ENCODE measurements around the gene CPLX1.
A peak's percentile ranks its signal among the peaks of the same experiment; 100 is the strongest.

CPLX1 gene

GRCh38 chr4:795726-796119 lies 30.2 kb downstream of the CPLX1 start:
- FAIRE-seq = no peak
- TF ChIP-seq PAX5 (IDR thresholded peaks at IDR 0.05; ENCODE audit: insufficient read depth, low read length, severe bottlenecking) (no peak), TAF1 (IDR thresholded peaks at IDR 0.05; ENCODE audit: low read depth, low read length) (no peak), POLR2AphosphoS5 (IDR thresholded peaks at IDR 0.05; ENCODE audit: low read depth, low read length) (no peak), POU2F2 (IDR thresholded peaks at IDR 0.05; ENCODE audit: low read depth, low read length) (no peak), SPI1 (IDR thresholded peaks at IDR 0.05; ENCODE audit: low read depth, low read length) (no peak), POLR2A (IDR thresholded peaks at IDR 0.05; ENCODE audit: low read depth, low read length) (no peak)
- DNase-seq (ENCODE audit: insufficient read length, low spot score) = no peak

- TF ChIP-seq POLR2AphosphoS5 (IDR thresholded peaks at IDR 0.05; ENCODE audit: low read depth, low read length) (no peak), TAF1 (IDR thresholded peaks at IDR 0.05; ENCODE audit: low read depth, low read length) (no peak), PAX5 (IDR thresholded peaks at IDR 0.05; ENCODE audit: insufficient read depth, low read length, severe bottlenecking) (no peak), POU2F2 (IDR thresholded peaks at IDR 0.05; ENCODE audit: low read depth, low read length) (no peak)
These were observed 30.8 kb downstream of the CPLX1 start for GRCh38 chr4:794900-795725.

GRCh38 chr4:793941-794621 lies 31.8 kb downstream of the CPLX1 start:
- no peak for DNase-seq (ENCODE audit: insufficient read length, low spot score)
- TF ChIP-seq TAF1 (IDR thresholded peaks at IDR 0.05; ENCODE audit: low read depth, low read length) (no peak), POLR2AphosphoS5 (IDR thresholded peaks at IDR 0.05; ENCODE audit: low read depth, low read length) (no peak), PAX5 (IDR thresholded peaks at IDR 0.05; ENCODE audit: insufficient read depth, low read length, severe bottlenecking) (no peak), POU2F2 (IDR thresholded peaks at IDR 0.05; ENCODE audit: low read depth, low read length) (no peak), SPI1 (IDR thresholded peaks at IDR 0.05; ENCODE audit: low read depth, low read length) (no peak), POLR2A (IDR thresholded peaks at IDR 0.05; ENCODE audit: low read depth, low read length) (no peak)
- peak; percentile 93 for FAIRE-seq

More at GRCh38 chr4:794900-795725, 30.8 kb downstream of the CPLX1 start:
- DNase-seq (ENCODE audit: insufficient read length, low spot score) (no peak), FAIRE-seq (no peak)

GRCh38 chr4:793093-793861 lies 32.7 kb downstream of the CPLX1 start:
- DNase-seq (ENCODE audit: insufficient read length, low spot score) = no peak
- FAIRE-seq = no peak
- TF ChIP-seq SPI1 (IDR thresholded peaks at IDR 0.05; ENCODE audit: low read depth, low read length) (no peak), POU2F2 (IDR thresholded peaks at IDR 0.05; ENCODE audit: low read depth, low read length) (no peak)

GRCh38 chr4:792626-793092 lies 33.3 kb downstream of the CPLX1 start:
- TF ChIP-seq POU2F2 (IDR thresholded peaks at IDR 0.05; ENCODE audit: low read depth, low read length) = no peak; the same call in 1 of the 2 replicates
- no peak for TF ChIP-seq POLR2AphosphoS5 (IDR thresholded peaks at IDR 0.05; ENCODE audit: low read depth, low read length)
- no peak for TF ChIP-seq POLR2A (IDR thresholded peaks at IDR 0.05; ENCODE audit: low read depth, low read length)
- no peak for TF ChIP-seq SPI1 (IDR thresholded peaks at IDR 0.05; ENCODE audit: low read depth, low read length)
- no peak for TF ChIP-seq PAX5 (IDR thresholded peaks at IDR 0.05; ENCODE audit: insufficient read depth, low read length, severe bottlenecking)
- TF ChIP-seq TAF1 (IDR thresholded peaks at IDR 0.05; ENCODE audit: low read depth, low read length) = no peak
- DNase-seq (ENCODE audit: insufficient read length, low spot score) (no peak), FAIRE-seq (peak; percentile 95)

GRCh38 chr4:791898-792625 lies 33.9 kb downstream of the CPLX1 start:
- DNase-seq (ENCODE audit: insufficient read length, low spot score) (no peak), FAIRE-seq (peak; percentile 83)
- TF ChIP-seq POLR2AphosphoS5 (IDR thresholded peaks at IDR 0.05; ENCODE audit: low read depth, low read length) (no peak), TAF1 (IDR thresholded peaks at IDR 0.05; ENCODE audit: low read depth, low read length) (no peak), POU2F2 (IDR thresholded peaks at IDR 0.05; ENCODE audit: low read depth, low read length) (no peak), PAX5 (IDR thresholded peaks at IDR 0.05; ENCODE audit: insufficient read depth, low read length, severe bottlenecking) (no peak), POLR2A (IDR thresholded peaks at IDR 0.05; ENCODE audit: low read depth, low read length) (no peak), SPI1 (IDR thresholded peaks at IDR 0.05; ENCODE audit: low read depth, low read length) (no peak)

- no peak for DNase-seq (ENCODE audit: insufficient read length, low spot score)
- no peak for TF ChIP-seq SPI1 (IDR thresholded peaks at IDR 0.05; ENCODE audit: low read depth, low read length)
- TF ChIP-seq TAF1 (IDR thresholded peaks at IDR 0.05; ENCODE audit: low read depth, low read length) = no peak
- TF ChIP-seq PAX5 (IDR thresholded peaks at IDR 0.05; ENCODE audit: insufficient read depth, low read length, severe bottlenecking) = no peak
- no peak for TF ChIP-seq POU2F2 (IDR thresholded peaks at IDR 0.05; ENCODE audit: low read depth, low read length)
- TF ChIP-seq POLR2AphosphoS5 (IDR thresholded peaks at IDR 0.05; ENCODE audit: low read depth, low read length) = no peak
- TF ChIP-seq POLR2A (IDR thresholded peaks at IDR 0.05; ENCODE audit: low read depth, low read length) = no peak
- FAIRE-seq = no peak
These were observed 34.6 kb downstream of the CPLX1 start for GRCh38 chr4:791252-791897.

GRCh38 chr4:790466-790820 lies 35.5 kb downstream of the CPLX1 start:
- TF ChIP-seq TAF1 (IDR thresholded peaks at IDR 0.05; ENCODE audit: low read depth, low read length) (no peak), PAX5 (IDR thresholded peaks at IDR 0.05; ENCODE audit: insufficient read depth, low read length, severe bottlenecking) (no peak)
- DNase-seq (ENCODE audit: insufficient read length, low spot score) (no peak), FAIRE-seq (no peak)

Data from GM12891 (cell line).